Nephron (organoid): ENCODE results near the gene MOAP1.
A peak's percentile ranks its signal among the peaks of the same experiment; 100 is the strongest.
"Not testable (repeated sequence)": the region's sequence is repeated elsewhere in the genome, so short reads cannot be mapped to it uniquely, and the experiment has no call there.

ENCODE experiments used
- H3K27ac Mint-ChIP-seq, 3 experiments: 2 replicates each; pipeline ENCODE4 v1.8.0; 2020; ENCODE audit warnings: mixed read lengths in 3 of 3, mild to moderate bottlenecking in 2 of 3, moderate library complexity in 1 of 3
- H3K27me3 Mint-ChIP-seq: 2 replicates; pipeline ENCODE4 v1.8.0; 2021; ENCODE audit warnings: low read depth, mild to moderate bottlenecking, moderate library complexity, mixed read lengths
- H3K36me3 Mint-ChIP-seq: 2 replicates; pipeline ENCODE4 v1.8.0; 2020; ENCODE audit warnings: low read depth, mixed read lengths
- H3K4me1 Mint-ChIP-seq: 2 replicates; pipeline ENCODE4 v1.8.0; 2020; ENCODE audit warnings: mixed read lengths
- H3K4me3 Mint-ChIP-seq, 3 experiments: 2 replicates each; pipeline ENCODE4 v1.8.0; 2020; ENCODE audit warnings: mild to moderate bottlenecking in 3 of 3, mixed read lengths in 3 of 3, moderate library complexity in 2 of 3
- H3K9me3 Mint-ChIP-seq: 2 replicates; pipeline ENCODE4 v1.8.0; 2020; ENCODE audit warnings: mixed read lengths
- TF ChIP-seq, protein P1 (sequence below), 3 experiments: fragments of 200-600 bp; sonication (generic); IDR thresholded peaks; one replicate each; pipeline ENCODE4 v1.5.0; 2021; ENCODE audit warnings: antibody characterized with exemption in 3 of 3; ENCODE audit not compliant: unreplicated experiment in 3 of 3

MOAP1 gene

DNA sequence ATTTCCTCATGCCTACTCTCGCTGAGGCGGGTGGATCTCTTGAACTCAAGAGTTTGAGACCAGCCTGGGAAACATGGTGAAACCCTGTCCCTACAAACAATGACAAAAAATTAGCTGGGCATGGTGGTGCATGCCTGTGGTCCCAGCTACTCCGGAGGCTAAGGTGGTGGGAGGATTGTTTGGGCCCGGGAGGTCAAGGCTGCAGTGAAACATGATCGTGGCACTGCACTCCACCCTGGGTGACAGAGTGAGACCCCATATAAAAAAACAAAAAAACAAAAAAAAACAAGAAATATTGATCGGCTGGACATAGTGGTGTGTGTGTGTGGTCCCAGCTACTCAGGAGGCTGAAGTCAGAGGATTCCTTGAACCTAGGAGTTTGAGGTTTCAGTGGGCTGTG, 9.2 kb downstream of the MOAP1 start:
- TF ChIP-seq, protein P1, sequence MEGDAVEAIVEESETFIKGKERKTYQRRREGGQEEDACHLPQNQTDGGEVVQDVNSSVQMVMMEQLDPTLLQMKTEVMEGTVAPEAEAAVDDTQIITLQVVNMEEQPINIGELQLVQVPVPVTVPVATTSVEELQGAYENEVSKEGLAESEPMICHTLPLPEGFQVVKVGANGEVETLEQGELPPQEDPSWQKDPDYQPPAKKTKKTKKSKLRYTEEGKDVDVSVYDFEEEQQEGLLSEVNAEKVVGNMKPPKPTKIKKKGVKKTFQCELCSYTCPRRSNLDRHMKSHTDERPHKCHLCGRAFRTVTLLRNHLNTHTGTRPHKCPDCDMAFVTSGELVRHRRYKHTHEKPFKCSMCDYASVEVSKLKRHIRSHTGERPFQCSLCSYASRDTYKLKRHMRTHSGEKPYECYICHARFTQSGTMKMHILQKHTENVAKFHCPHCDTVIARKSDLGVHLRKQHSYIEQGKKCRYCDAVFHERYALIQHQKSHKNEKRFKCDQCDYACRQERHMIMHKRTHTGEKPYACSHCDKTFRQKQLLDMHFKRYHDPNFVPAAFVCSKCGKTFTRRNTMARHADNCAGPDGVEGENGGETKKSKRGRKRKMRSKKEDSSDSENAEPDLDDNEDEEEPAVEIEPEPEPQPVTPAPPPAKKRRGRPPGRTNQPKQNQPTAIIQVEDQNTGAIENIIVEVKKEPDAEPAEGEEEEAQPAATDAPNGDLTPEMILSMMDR (IDR thresholded peaks at IDR 0.05; ENCODE audit: unreplicated experiment in 3 of 3) = no peak
- Mint-ChIP-seq H3K4me1 (peaks cover 9% of the 10 kb centered on the region), H3K4me3 (no peak overlapping the region), H3K27ac (no peak overlapping the region), H3K36me3 (no peaks in the 10 kb centered on the region), H3K9me3 (no peaks in the 10 kb centered on the region), H3K27me3 (peaks cover 4% of the 10 kb centered on the region)

DNA sequence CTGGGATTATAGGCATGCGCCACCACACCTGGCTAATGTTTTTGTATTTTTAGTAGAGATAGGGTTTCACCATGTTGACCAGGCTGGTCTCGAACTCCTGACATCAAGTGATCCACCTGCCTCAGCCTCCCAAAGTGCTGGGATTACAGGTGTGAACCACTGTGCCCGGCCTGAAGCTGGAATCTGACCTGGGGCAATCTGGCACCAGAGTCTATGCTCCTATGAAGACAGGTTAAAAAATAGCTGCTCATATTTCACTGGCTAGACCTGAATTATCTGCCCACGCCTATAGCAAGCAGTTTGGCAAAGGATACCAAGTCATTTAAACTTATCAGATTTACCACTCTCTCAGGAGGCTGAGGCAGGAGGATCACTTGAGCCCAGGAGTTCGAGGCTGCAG, 10.0 kb downstream of the MOAP1 start:
- H3K36me3 Mint-ChIP-seq, H3K27ac Mint-ChIP-seq, H3K27me3 Mint-ChIP-seq, H3K4me1 Mint-ChIP-seq, H3K4me3 Mint-ChIP-seq, H3K9me3 Mint-ChIP-seq: not testable (repeated sequence)

DNA sequence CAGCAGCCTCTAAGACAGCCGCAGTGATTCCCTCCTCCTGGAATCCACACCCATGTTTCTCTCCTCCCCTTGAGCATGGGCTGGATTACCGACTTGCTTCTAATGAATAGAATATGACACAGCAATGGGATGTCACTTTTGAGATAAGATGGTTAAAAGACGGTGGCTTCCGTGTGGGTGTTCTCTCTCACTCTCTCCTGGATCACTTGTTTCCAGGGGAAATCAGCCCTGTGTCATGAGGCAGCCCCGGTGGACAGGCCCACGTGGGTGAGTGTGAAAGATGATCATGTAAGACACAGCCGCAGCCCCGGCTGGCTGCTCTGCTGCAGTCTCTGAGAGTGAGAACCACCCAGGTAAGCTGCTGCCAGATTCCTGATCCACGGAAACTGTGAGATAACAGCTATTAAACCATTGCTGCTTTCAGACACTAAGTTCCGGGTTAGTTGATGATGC, 10.7 kb downstream of the MOAP1 start:
- H3K9me3 Mint-ChIP-seq = no peaks in the 10 kb centered on the region
- no peaks in the 10 kb centered on the region for H3K36me3 Mint-ChIP-seq
- no peak overlapping the region for H3K27ac Mint-ChIP-seq
- peaks cover 4% of the 10 kb centered on the region for H3K27me3 Mint-ChIP-seq
- H3K4me3 Mint-ChIP-seq = no peak overlapping the region
- TF ChIP-seq, protein P1 (IDR thresholded peaks at IDR 0.05; ENCODE audit: unreplicated experiment in 3 of 3) = no peak
- H3K4me1 Mint-ChIP-seq = peaks cover 9% of the 10 kb centered on the region

DNA sequence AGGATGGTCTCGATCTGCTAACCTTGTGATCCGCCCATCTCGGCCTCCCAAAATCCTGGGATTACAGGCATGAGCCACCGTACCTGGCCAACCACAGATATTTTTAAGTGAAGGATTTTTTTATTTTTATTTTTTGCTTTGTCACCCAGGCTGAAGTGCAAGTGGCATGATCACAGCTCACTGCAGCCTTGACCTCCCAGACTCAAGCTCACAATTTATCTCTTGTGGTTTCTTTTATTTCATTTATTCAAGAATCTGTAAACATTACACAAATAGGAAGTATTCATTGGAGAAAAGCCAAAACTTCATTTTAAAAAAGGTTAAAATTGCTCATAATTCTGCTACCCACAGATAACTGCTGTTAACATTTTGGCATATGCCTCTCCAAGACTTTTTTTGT, 13.3 kb downstream of the MOAP1 start:
- H3K36me3 Mint-ChIP-seq = no peaks in the 10 kb centered on the region
- H3K27ac Mint-ChIP-seq = no peak overlapping the region
- peaks cover 8% of the 10 kb centered on the region for H3K27me3 Mint-ChIP-seq
- TF ChIP-seq, protein P1 (IDR thresholded peaks at IDR 0.05; ENCODE audit: unreplicated experiment in 3 of 3) = no peak
- H3K9me3 Mint-ChIP-seq = no peaks in the 10 kb centered on the region
- H3K4me3 Mint-ChIP-seq = no peak overlapping the region
- H3K4me1 Mint-ChIP-seq = peaks cover 6% of the 10 kb centered on the region

DNA sequence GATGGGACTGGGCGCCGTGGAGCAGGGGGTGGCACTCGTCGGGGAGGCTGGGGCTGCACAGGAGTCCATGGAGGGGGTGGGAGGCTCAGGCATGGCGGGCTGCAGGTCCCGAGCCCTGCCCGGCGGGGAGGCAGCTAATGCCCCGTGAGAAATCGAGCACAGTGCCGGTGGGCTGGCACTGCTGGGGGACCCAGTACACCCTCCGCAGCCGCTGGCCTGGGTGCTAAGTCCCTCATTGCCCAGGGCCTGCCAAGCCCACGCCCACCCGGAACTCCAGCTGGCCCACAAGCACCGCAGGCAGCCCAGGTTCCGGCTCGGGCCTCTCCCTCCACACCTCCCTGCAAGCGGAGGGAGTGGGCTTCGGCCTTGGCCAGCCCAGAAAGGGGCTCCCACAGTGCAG, 14.6 kb downstream of the MOAP1 start:
- H3K4me1 Mint-ChIP-seq, H3K9me3 Mint-ChIP-seq, H3K27me3 Mint-ChIP-seq, H3K36me3 Mint-ChIP-seq, H3K27ac Mint-ChIP-seq, H3K4me3 Mint-ChIP-seq: not testable (repeated sequence)

DNA sequence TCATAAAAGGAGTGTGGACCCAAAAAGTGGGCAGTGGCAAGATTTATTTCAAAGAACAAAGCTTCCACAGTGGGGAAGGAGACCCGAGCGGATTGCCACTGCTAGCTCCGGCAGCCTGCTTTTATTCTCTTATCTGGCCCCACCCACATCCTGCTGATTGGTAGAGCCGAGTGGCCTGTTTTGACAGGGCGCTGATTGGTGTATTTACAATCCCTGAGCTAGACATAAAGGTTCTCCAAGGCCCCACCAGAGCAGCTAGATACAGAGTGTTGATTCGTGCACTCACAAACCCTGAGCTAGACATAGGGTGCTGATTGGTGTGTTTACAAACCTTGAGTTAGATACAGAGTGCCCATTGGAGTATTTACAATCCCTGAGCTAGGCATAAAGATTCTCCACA, 15.1 kb downstream of the MOAP1 start:
- not testable (repeated sequence) for H3K27ac Mint-ChIP-seq, H3K36me3 Mint-ChIP-seq, H3K27me3 Mint-ChIP-seq, H3K4me3 Mint-ChIP-seq, H3K4me1 Mint-ChIP-seq, H3K9me3 Mint-ChIP-seq

DNA sequence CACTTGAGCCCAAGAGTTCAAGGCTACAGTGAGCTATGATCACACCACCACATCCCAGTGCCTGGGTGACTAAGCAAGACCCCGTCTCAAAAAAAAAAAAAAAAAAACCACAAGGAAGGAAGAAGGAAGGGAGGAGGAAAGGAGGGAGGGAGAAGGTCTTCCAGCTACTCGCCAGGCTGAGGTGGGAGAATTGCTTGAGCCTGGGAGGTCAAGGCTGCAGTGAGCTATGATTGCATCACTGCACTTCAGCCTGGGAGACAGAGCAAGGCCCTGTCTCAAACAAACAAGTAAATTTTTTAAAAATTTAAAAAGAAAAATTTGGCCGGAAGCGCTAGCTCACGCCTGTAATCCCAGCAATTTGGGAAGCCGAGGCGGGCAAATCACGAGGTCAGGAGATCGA, 16.1 kb downstream of the MOAP1 start:
- not testable (repeated sequence) for H3K27ac Mint-ChIP-seq, H3K9me3 Mint-ChIP-seq, H3K36me3 Mint-ChIP-seq, H3K4me1 Mint-ChIP-seq, H3K27me3 Mint-ChIP-seq, H3K4me3 Mint-ChIP-seq

DNA sequence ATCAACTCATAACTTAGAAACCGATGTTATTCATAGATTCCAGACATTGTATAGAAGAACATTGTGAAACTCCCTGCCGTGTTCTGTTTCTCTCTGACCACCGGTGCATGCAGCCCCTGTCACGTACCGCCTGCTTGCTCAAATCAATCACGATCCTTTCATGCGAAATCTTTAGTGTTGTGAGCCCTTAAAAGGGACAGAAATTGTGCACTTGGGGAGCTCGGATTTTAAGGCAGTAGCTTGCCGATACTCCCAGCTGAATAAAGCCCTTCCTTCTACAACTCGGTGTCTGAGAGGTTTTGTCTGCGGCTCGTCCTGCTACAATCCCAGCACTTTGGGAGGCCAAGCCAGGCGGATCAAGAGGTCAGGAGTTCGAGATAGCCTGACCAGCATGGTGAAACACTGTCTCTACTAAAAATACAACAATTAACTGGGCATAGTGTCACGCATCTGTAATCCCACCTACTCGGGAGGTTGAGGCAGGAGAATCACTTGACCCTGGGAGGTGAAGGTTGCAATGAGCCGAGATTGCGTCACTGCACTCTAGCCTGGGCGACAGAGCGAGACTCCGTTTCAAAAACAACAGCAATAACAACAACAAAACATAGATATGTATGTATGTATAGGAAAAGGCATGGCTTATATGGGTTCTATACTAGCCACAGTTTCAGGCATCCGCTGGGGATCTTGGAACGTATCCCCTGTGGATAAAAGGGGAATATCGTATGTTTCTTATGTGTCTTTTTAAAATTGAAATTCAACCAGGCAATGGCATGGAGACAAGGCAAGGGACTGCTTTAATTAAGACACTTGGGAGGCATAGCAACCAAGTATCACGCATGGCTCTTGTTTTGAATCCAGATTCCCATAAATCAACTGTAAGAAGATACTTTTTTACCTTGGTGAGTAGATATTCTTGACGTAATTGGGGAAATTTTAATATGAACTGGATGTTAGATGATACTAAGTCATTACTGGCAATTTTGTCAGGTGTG, 19.1 kb downstream of the MOAP1 start:
- not testable (repeated sequence) for H3K4me3 Mint-ChIP-seq, H3K27me3 Mint-ChIP-seq, H3K36me3 Mint-ChIP-seq, H3K9me3 Mint-ChIP-seq, H3K4me1 Mint-ChIP-seq
- H3K27ac Mint-ChIP-seq = peak overlapping the region; percentile 63 to 90 (median 89)
